CMK (cell line): Measurements from ENCODE around the gene HOTAIR.

Experiments used
- DNase-seq: peaks from one replicate; pipeline ENCODE4 v3.0.0-alpha.2; 2010; ENCODE audit warnings: low read depth

Gene HOTAIR

GRCh38 chr12:53944907-53945847 is 29.6 kb downstream of the HOTAIR start:
- no peak for DNase-seq

- no peak for DNase-seq
Measured at GRCh38 chr12:53944209-53944608, 30.5 kb downstream of the HOTAIR start.

GRCh38 chr12:53942467-53942997 is 32.2 kb downstream of the HOTAIR start:
- DNase-seq: no peak

- no peak for DNase-seq
Measured at GRCh38 chr12:53941750-53942149, 33.0 kb downstream of the HOTAIR start.

DNA sequence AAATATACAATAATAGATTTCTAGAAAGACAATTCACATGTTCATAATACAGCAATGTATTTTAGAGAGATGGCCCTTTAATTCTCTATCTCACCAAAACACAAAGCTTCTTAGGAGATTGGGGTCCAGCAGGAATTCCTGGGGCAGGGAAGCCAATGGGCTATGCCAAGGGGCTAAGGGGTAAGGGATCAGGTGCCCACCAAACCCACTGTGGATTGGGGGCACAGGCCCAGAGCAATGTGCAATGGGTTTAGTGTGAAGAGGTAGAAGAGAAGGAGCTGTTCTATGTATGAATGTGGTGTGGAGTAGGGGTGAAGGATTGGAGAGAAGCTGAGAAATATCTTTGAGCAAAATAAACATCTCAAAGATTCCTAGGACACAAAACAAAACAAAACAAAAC is 33.6 kb downstream of the HOTAIR start:
- no peak for DNase-seq

DNA sequence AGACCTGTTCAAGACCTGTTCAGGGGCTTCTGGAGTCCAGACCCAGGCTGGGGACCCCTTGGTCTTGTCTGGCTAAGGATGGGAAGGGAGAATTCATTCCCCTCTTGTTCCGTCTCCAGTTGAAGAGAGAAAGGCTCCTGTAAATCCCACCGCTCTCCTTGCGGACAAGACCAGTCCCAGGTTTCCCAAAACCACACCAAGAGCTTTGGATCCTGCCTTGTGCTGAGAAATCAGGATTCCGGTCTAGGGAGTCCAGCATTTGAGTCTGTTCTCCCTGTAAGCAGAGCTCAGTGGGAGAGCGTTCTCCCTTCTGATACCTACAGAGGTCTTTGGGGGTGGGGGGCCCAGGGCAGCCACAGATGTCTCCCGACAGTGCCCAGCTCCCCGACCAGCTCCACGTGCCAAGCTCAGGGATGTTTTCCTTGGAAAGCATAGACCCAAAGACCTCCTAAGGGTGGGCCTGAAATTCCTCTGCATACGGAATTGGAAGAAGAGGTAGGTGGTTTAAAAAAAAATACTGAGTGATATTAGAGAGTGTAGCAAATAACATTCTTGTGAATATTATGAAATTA is 34.2 kb downstream of the HOTAIR start:
- no peak for DNase-seq

- DNase-seq: no peak
Measured at GRCh38 chr12:53939141-53940108, 35.3 kb downstream of the HOTAIR start.

GRCh38 chr12:53938326-53939140 is 36.2 kb downstream of the HOTAIR start, which contains the start of gene HOXC13:
HOXC13 (plus strand) TSS chr12:53938831; CDS start chr12:53938907, 76 bp downstream.
- no peak for DNase-seq

- DNase-seq: no peak
Measured at GRCh38 chr12:53937596-53938325, 37.0 kb downstream of the HOTAIR start.

DNA sequence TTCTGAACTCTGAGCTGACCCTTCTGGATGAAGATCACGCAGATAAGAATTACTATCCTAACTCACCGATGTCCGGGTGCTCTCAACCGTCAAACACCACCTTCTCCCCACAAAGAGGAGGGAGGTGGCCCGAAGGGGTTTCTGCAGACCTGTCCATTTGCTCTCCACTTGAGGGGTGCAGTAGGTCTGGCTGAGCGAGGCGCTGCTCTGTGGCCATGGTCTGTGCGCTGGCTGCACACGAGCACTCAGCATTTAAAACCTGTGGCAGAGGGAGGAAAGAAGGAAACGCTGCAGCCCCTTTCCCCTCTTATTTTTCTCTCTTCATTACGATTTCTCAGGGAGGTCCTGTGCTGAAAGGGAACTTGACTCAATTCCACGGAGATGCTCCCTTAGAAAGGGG is 37.7 kb downstream of the HOTAIR start:
- DNase-seq: no peak

GRCh38 chr12:53935383-53936341 is 39.1 kb downstream of the HOTAIR start:
- DNase-seq: no peak

- DNase-seq: no peak
Measured at GRCh38 chr12:53932915-53933314, 41.8 kb downstream of the HOTAIR start.

DNA sequence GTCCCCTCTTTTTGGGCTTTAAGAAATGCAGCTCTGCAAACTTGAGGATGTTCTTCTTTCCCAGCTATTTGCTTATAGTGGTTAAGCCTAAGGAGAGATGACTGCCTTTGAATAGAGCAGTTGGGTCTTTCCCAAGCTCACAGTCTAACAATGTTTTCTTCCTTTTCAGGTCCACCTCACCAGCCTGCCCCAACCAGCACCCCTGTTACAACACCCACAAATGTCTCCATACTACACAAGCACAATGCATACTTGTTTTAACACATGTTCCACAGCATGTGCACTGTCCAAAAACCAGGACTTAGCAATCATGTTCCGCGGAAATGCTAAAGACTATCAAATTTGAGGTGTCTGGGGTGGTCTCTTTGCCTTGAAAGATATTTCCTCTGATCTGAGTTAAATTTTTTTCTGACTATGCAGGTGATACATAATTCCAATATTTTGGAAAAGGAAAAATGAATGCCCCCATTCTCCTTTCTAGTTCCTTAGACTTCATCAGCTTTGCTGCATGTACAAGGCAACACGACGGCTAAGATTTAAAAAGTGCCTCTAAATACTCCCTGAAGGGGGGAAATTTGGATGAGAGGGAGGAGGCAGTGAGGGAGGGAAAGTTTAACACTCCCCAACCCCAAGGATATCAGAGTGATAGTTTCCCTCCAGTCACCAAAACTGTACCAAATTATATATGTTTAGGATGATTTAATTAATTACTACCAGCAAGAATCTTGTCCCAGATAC is 42.7 kb downstream of the HOTAIR start:
- DNase-seq: no peak

DNA sequence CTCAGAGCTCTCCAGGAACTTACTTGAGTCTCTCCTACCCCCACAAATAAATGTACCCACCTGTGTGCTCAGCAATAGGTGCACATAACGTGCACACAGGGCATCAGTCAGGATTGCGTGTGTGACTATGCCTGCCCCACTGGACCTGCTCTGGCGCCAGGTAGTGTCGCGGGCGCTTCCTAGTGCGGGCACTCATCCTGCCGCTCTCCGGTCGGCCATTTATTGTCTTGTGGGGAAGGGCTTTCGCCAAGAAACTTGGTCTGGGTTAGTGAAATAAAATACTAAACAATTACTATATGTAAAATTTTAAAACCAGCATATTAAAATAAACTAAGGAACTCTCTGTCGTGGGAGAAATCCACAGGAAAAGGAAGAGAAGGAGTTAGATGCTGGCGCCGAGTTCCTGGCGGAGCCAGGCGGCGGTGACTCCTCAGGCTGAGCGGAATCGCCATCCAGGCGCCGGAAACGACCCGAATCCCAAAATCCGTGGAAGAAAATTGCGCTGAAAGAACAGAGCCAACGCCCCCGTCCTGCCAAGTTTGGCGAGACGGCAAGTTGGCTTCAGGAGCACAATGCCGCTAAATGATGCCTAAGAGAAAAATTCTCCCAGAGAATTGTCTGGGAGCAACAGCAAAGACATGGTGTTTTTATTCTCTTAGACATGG is 44.0 kb downstream of the HOTAIR start:
- no peak for DNase-seq

DNA sequence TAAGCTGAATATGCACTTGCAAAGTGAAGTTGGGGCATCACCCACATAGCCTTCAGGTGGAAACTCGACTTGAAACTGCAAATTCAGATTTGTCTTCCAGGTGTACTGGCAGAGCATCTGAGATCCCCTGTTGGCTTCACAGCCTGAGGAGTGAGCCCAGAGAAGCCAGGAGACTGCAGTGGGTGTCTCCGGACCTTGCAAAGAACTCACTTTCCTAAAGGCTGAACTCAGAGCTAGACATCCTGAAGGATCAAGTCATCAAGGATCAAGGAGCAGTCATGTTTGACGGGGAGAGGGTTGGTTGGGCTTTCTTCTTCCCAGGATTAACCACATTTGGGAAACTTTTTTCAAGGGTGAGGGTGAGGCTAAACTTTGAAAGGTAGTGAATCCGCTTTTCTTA is 45.2 kb downstream of the HOTAIR start:
- DNase-seq: no peak

DNA sequence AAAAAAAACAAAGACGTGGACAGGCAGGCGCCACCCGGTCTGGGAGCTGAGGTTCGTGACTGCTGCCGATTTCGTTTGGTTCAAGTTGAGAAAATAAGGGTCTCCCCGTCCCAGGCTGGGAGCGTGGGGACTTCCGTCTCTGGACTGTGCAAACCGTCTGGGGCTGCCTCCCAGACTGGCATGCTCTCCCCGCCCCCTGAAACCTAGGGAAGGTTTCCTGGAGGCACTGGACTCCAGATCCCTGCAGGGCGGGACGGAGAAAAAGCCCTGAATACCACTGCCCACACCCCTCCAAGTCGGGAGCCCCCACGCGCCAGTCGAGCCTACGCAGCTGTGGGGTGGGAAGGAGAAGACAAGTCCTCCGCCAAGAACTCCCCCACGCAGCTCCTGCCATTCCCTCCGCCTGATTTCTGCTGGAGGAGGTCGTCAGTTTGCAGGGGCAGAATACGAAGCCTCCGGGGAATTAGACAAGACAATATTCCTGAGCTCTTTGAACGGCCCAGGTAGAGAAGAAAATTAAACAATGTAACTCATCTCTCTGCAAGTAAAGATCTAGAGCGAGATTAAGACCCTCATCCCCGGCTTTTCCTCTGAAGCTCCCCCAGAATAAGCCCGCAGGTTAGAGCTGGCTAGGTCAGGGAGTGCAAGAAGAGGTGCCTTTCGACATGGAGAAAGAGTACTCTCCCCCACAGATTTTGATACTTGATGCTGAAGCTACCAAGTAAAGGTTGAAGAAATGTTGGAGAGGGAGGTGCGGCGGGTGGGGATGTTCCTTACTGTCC is 46.5 kb downstream of the HOTAIR start:
- no peak for DNase-seq
